Measurements from ENCODE around the gene CARF.
"Not testable (repeated sequence)": the region's sequence is repeated elsewhere in the genome, so short reads cannot be mapped to it uniquely, and the experiment has no call there.

The CARF gene, protein sequence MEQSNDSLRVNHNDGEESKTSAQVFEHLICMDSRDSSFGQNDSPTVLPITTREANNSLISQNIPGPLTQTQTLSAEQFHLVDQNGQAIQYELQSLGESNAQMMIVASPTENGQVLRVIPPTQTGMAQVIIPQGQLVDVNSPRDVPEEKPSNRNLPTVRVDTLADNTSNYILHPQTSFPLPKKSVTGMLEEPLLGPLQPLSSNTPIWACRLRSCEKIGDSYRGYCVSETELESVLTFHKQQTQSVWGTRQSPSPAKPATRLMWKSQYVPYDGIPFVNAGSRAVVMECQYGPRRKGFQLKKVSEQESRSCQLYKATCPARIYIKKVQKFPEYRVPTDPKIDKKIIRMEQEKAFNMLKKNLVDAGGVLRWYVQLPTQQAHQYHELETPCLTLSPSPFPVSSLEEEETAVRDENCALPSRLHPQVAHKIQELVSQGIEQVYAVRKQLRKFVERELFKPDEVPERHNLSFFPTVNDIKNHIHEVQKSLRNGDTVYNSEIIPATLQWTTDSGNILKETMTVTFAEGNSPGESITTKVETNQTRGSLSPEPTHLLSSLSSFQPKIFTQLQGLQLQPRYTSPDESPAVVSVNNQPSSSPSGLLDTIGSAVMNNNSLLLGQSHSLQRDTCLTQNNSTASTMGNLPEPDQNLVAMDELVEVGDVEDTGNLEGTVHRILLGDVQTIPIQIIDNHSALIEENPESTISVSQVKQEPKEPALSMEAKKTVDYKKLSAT

GRCh38 chr2:202911512-202912341 is at the start of gene CARF, which contains the start of gene WDR12:
CARF (plus strand) TSS chr2:202912275; CDS start chr2:202941903, 29,628 bp downstream.
WDR12 (minus strand) TSS chr2:202911673; CDS start chr2:202911476, 197 bp downstream.
- peak; percentile 92 for DNase-seq

- DNase-seq, result peak; percentile 84
Measured at GRCh38 chr2:202870431-202871299, 41.4 kb upstream of the CARF start.

DNA sequence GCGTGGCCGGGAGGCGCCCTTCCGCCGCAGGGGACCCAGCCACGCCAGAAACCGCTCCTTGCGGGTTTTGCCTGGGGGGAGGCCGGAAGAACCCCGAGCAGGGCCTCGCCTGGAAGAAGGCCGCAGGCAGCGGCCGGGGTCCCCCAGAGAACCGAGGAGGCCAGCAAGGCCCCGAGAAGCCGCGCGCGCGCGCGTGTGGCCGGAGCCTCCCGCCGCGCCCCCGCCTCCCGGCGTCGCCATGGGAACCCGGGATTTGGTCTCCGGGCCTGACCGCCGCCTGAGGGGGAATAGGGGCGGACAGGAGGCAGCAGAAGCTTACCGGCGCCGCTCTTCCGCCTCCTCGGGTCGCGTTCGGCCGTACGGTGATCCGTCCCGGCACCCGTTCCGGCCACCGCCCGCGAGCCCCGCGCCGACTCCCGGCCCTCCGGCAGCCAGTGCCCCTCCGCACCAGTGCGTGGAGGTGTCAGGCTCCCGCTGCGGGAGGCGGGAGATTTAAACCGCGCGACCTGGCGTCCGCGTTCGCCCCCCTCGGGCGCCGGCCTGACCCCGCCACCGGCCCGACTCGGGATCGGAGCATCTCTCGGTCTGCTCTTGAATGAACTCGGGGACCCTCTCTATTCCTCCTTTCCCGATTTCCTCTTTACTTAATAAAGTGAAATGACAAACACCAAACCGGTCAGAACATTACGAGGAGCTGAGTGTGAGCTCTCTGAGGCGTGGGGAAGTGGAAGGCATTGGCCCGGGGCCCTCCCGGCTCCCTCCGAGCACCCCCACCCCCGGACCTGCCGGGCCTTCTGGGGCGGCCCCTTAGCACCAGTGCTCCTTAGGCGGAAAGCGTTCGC is 40.6 kb upstream of the CARF start, which contains the start of gene ICA1L:
TSS of gene ICA1L (minus strand) at position 467 of the 842 bp plus-strand sequence. CDS start 42,757 bp downstream, outside the sequence.
- DNase-seq, result peak; percentile 86

DNA sequence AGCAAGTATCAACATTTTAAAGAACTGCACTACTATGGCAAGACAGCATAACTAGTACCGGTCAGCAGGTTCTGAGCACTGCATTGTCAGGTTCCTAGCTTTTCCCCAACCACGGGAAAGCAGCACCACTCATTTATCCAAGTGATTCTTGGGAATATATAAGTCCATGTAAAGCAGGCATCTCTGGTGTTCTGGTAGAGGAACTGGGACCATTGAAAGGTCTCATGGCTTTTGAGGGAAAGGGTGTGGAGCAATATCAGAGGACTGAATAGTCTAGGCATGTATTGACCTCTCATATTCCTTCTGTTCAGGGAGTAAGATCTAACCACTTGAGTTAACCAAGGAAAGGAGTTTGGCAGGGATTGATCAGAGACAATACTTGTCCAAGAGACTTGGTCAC is 34.4 kb upstream of the CARF start:
- DNase-seq, result no peak

- DNase-seq, result no peak
Measured at GRCh38 chr2:202881570-202881969, 30.5 kb upstream of the CARF start.

DNA sequence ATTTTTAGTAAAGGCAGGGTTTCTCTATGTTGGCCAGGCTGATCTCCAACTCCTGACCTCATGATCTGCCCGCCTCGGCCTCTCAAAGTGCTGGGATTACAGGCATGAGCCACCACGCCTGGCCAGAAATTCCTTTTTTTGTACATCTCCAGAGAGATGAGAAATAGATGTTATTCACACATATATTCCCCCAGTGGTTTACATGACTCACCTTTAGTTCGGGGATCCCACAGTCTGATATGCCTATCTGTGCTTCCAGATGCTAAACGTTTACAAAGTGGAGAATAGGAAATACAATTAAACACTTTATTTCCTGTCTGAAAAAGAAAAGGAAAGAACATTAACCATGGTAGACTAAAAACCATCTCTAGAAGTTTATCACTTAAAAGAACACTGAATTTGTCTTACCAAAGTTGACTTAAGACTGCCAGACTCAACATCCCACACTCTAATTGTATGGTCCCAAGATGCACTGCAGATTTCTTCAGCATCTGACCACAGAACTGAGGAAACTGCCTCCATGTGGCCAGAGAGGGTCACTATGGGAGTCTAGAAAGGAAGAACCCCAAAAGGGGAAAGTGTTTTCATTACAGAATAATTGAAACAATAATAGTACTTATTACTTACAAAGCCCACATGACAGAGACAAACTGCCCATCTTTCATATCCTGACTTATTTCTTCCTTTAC is 27.9 kb upstream of the CARF start:
- no peak for DNase-seq

- DNase-seq, result no peak
Measured at GRCh38 chr2:202885190-202885589, 26.9 kb upstream of the CARF start.

DNA sequence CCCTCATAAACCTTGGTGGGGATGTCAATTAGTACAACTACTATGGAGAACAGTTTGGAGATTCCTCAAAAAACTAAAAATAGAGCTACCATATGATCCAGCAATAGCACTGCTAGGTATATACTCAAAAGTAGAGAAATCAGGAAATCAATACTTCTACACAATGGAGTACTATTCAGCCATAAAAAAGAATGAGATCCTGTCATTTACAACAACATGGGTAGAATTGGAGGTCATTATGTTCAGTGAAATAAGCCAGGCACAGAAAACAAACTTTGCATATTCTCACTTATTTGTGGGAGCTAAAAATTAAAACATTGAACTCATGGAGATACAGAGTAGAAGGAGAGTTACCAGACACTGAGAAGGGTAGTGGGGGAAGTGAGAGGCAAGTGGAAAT is 6.6 kb upstream of the CARF start:
- DNase-seq, result not testable (repeated sequence)

DNA sequence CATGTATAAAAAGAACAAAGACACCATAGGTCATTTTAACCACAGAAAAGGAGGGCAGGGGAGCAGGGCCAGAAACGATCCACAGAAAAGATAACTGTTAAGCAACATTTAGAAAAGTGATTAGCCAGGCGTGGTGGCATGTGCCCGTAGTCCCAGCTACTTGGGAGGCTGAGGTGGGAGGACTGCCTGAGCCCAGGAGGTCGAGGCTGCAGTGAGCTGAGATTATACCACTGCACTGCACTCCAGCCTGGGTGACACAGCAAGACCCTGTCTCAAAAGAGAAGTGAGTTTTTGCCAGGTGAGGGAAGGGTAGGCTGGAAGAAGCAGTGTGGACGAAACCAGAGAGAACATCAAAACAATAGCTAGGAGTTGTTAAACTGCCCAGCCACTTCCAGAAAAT is 3.9 kb upstream of the CARF start:
- no peak for DNase-seq

DNA sequence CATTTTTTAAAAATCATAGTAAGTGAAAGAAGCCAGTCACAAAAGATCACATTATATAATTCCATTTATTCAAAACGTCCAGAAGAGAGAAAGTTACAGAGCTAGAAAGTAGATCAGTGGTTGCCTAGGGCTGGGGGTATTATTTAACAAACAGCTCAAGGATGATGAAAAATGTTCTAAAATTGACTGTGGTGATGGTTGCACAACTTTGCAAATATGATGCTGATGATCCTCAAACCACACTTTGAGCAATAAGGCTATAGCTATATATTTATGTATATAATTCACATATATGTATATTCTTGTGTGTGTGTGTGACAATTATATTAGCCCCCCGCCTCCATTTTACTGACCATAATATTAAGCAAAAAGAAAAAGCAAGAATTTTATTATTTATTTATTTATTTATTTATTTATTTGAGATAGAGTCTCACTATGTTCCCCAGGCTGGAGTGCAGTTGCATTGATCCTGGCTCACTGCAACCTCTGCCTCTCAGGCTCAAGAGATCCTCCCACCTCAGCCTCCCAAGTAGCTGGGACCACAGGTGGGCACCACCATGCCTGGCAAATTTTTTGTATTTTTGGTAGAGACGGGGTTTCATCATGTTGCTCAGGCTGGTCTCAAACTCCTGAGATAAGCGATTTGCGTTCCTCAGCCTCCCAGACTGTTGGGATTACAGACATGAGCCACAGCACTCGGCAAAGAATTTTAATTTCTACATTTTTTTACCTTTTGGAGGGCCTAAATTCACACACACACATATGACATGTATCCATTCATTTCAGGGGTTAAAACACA is 2.5 kb upstream of the CARF start:
- no peak for DNase-seq

- not testable (repeated sequence) for DNase-seq
Measured at GRCh38 chr2:202910250-202910649, 1.8 kb upstream of the CARF start.

GRCh38 chr2:202910698-202911097 is 1.4 kb upstream of the CARF start:
- no peak for DNase-seq

- DNase-seq, result no peak
Measured at GRCh38 chr2:202911203-202911511, 918 bp upstream of the CARF start.

GRCh38 chr2:202912342-202913201 is 497 bp downstream of the CARF start:
- peak; percentile 85 for DNase-seq

DNA sequence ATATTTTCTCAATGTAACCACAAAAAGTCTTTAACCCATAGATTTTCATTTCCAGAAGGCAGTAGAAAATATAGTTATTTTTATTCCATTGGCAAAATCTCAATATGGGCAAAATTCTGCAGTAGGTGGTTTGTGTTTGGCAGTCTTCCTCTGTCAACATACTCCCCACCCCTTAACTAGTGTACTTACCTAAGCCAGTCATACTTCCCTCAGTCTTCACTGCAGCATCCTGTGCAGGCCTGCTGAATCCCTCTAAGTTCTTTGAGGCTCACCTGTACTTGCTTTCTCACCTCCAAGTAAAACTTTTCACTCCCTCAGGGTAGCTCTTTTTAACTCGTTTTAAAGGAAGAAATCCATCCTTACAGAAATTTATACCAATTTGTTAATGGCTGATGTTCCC is 6.8 kb downstream of the CARF start:
- DNase-seq, result no peak

DNA sequence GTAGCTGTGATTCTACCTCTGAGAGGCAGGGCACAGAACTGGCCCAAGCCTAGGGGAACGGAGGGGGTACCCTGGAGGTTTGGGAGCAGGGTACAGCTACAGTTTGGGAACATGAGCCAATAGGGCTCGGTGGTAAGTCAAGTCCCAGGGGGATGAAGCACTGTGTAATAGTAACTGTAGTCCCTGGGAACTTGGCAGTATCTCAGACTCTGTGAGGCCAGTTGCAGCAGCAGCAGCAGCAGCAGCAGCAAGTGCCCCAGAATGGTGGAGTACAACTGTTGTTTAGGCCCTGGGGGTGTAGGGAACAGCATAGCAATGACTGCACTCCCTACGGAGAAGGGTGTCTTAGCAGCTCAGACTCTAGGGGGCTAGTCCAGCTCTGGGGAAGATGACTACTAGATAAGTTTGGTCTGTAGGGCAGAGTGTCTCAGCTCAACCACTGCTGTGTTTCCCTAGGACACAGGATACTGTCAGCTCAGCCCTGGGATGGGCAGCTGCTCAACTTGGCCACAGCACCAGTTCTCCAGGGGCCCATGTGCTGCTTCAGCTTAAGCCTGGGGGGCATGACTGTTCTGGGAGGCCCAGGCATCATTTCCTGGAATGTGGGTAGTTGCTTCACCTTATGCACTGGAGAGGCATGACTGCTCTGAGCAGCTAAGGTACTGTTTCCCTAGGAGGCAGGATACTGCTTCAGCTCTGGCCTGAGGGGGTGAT is 20.5 kb downstream of the CARF start:
- DNase-seq, result no peak

- DNase-seq, result no peak
Measured at GRCh38 chr2:202933139-202933510, 21.1 kb downstream of the CARF start.

GRCh38 chr2:202933958-202934357 is 21.9 kb downstream of the CARF start:
- no peak for DNase-seq
